Measurements from ENCODE around the gene PAX7.
"Not testable (repeated sequence)": the region's sequence is repeated elsewhere in the genome, so short reads cannot be mapped to it uniquely, and the experiment has no call there.

Gene PAX7

GRCh38 chr1:18667333-18667732 is 36.7 kb downstream of the PAX7 start:
- no peak for DNase-seq

- no peak for DNase-seq
These were observed 37.4 kb downstream of the PAX7 start for GRCh38 chr1:18668046-18668445.

- DNase-seq = no peak
These were observed 38.2 kb downstream of the PAX7 start for GRCh38 chr1:18668750-18669404.

GRCh38 chr1:18670121-18670867 is 39.6 kb downstream of the PAX7 start:
- DNase-seq = no peak

- DNase-seq = no peak
These were observed 40.2 kb downstream of the PAX7 start for GRCh38 chr1:18670868-18671225.

GRCh38 chr1:18673976-18674375 is 43.3 kb downstream of the PAX7 start:
- DNase-seq = no peak

- no peak for DNase-seq
These were observed 45.7 kb downstream of the PAX7 start for GRCh38 chr1:18676332-18676781.

- no peak for DNase-seq
These were observed 50.8 kb downstream of the PAX7 start for GRCh38 chr1:18681423-18681835.

GRCh38 chr1:18682375-18682774 is 51.7 kb downstream of the PAX7 start:
- no peak for DNase-seq

- no peak for DNase-seq
These were observed 53.7 kb downstream of the PAX7 start for GRCh38 chr1:18684303-18684702.

- no peak for DNase-seq
These were observed 55.9 kb downstream of the PAX7 start for GRCh38 chr1:18686540-18686939.

GRCh38 chr1:18687273-18687672 is 56.6 kb downstream of the PAX7 start:
- DNase-seq = no peak

- DNase-seq = no peak
These were observed 61.0 kb downstream of the PAX7 start for GRCh38 chr1:18691648-18692047.

- DNase-seq = no peak
These were observed 62.8 kb downstream of the PAX7 start for GRCh38 chr1:18693256-18694098.

- DNase-seq = not testable (repeated sequence)
These were observed 63.6 kb downstream of the PAX7 start for GRCh38 chr1:18694289-18694688.

GRCh38 chr1:18697541-18697940 is 66.9 kb downstream of the PAX7 start:
- DNase-seq = no peak

GRCh38 chr1:18700530-18700929 is 69.9 kb downstream of the PAX7 start:
- DNase-seq = no peak

GRCh38 chr1:18701183-18701582 is 70.5 kb downstream of the PAX7 start:
- no peak for DNase-seq

- no peak for DNase-seq
These were observed 72.5 kb downstream of the PAX7 start for GRCh38 chr1:18703041-18703621.

- no peak for DNase-seq
These were observed 75.2 kb downstream of the PAX7 start for GRCh38 chr1:18705811-18706210.

- DNase-seq = no peak
These were observed 77.1 kb downstream of the PAX7 start for GRCh38 chr1:18707696-18708257.

- no peak for DNase-seq
These were observed 79.4 kb downstream of the PAX7 start for GRCh38 chr1:18710002-18710401.

- DNase-seq = no peak
These were observed 80.4 kb downstream of the PAX7 start for GRCh38 chr1:18711003-18711402.
